Measurements from ENCODE around the gene GPR142.
A peak's percentile ranks its signal among the peaks of the same experiment; 100 is the strongest.
"Not testable (repeated sequence)": the region's sequence is repeated elsewhere in the genome, so short reads cannot be mapped to it uniquely, and the experiment has no call there.

Gene GPR142

GRCh38 chr17:74394275-74394950 lies 27.1 kb downstream of the GPR142 start:
- no peak for DNase-seq
- no peak for ATAC-seq

DNA sequence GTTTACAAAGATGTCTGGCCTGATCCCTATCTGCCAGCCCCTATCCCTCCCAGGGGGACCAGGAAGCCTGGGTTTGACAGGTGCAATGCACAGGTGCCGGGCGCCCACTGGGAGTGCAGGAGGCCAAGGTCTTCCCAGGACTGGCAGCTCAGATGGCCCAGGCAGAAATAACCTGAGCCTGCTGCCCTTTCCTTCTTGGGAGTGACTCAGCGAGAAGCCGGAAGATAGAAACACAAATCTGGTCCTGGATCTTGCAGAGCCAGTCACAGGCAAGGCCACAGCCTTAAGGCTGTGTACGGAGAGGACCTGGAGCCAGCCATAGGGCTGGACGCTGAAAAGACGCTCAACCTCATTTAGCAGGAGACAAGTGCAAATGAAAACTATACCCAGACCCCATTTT lies 27.7 kb downstream of the GPR142 start:
- DNase-seq, result no peak
- no peak for ATAC-seq

GRCh38 chr17:74396567-74396966 lies 29.3 kb downstream of the GPR142 start:
- ATAC-seq, result no peak
- DNase-seq, result no peak

GRCh38 chr17:74402048-74402447 lies 34.7 kb downstream of the GPR142 start:
- DNase-seq (no peak), ATAC-seq (no peak)

GRCh38 chr17:74403512-74404137 lies 36.3 kb downstream of the GPR142 start:
- ATAC-seq (no peak), DNase-seq (no peak)

GRCh38 chr17:74404218-74404617 lies 36.9 kb downstream of the GPR142 start:
- DNase-seq (no peak), ATAC-seq (no peak)

DNA sequence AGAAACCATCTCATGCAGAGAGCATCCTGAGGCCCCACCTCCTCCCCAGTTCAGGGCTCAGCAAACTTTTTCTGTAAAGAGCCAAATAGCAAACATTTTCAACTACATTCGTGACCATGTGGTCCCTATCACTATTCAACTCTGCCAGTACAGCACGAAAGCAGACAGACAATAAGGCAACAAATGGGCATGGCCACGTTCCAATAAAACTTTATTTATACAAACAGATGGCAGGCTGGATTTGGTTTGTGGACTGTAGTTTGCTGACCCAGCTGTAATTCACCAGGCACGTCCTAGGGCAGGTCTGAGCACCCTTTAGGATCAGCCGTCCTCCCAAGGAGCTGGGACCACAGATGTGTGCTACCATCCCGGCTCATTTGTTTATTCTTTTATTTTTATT lies 37.5 kb downstream of the GPR142 start:
- DNase-seq, result no peak
- ATAC-seq, result no peak

DNA sequence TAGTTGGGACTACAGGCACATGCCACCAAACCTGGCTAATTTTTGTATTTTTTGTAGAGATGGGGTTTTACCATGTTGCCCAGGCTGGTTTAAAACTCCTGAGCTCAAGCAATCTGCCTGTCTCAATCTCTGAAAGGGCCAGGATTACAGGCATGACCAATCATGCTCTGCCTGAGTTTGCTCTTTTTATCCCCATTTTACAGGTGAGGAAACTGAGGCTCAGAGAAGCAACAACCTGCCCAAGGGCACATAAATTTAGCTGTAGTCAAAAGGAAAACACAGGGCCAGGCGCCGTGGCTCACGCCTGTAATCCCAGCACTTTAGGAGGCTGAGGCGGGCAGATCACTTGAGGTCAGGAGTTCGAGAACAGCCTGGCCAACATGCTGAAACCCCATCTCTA lies 38.0 kb downstream of the GPR142 start:
- DNase-seq, ATAC-seq: not testable (repeated sequence)

GRCh38 chr17:74407384-74407783 lies 40.1 kb downstream of the GPR142 start:
- no peak for ATAC-seq

GRCh38 chr17:74408262-74408661 lies 41.0 kb downstream of the GPR142 start:
- ATAC-seq, result no peak
- DNase-seq, result no peak

More at GRCh38 chr17:74407384-74407783, 40.1 kb downstream of the GPR142 start:
- DNase-seq, result no peak

DNA sequence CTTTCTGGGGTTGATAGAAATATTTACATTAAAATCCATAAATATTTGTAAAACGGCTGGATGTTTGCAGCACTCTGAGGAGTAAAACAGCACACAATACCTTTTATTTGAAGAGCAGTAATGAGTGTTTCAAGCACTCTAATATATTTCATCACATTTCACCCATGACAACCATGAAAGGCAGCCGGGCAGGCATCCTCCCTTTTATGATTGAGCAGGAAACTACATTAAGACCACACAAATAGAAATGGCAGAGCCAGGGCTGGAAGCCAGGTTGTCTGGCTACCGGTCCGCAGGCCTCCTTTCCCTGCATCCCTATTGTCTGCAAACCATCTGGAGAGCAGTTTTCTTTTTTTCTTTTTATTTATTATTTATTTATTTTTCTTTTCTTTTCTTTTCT lies 41.5 kb downstream of the GPR142 start:
- ATAC-seq (no peak), DNase-seq (no peak)

DNA sequence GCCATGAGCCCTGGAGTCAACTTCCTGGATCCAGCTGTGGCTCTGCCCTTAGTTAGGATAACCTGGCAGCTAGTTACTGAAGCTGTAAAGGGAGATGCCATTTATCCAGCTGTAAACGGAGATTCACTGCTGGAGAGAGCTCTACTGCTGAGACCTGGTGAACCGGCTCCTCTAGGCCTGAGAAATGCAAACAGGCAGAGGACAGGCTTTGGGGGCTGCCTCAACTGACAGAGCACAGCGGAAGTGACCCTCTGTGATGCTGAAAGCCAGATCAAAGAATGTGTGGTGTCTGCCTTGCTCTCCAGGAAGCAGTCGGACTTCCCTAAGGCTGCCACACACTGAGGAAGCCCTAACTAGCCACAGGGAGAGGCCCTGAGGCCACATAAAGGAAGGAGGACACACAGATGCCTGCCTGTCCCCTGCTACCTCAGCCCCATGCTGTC lies 42.7 kb downstream of the GPR142 start:
- ATAC-seq, result no peak

GRCh38 chr17:74412581-74412980 lies 45.3 kb downstream of the GPR142 start:
- ATAC-seq (no peak), DNase-seq (no peak)

More for the DNA sequence above, 42.7 kb downstream of the GPR142 start:
- no peak for DNase-seq

DNA sequence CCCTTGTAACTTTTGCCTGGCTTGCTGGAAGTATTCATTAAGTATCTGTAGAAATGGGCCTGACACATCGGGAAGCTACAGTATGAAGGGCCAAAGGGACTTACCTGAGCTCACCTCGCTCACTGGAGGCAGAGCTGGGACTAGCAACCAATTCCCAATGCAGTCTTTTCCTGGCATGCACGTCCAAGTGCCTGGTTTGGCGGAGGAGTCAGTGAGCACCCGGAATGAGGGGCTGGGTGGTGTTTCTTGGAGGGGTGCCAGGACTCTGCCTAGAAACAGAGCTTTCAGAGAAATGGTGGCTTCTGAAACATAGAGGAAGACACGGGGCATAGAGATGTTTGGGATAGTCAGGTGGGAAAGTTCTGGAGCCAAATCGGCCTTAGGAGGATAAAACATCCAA lies 46.2 kb downstream of the GPR142 start:
- ATAC-seq (no peak), DNase-seq (no peak)

DNA sequence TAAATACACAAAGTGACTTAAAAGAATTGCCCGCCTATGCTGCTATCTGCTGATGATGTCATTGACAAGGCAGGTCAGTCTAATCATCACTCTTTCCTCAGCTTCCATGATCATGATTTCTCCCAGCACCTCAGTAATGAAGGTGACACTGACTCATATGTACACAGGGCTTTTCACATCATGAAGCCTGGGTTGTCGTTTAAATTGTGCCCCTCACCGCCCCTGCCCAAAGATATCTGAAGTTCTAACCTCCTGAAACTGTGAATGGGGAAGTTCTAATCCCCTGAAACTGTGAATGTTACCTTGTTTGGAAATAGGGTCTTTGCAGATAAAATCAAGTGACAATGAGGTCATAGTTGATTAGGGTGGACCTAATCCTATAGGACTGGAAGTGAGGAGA lies 47.2 kb downstream of the GPR142 start:
- no peak for ATAC-seq

GRCh38 chr17:74415608-74416396 lies 48.5 kb downstream of the GPR142 start:
- DNase-seq, result no peak
- no peak for ATAC-seq

More for the DNA sequence above, 47.2 kb downstream of the GPR142 start:
- no peak for DNase-seq

DNA sequence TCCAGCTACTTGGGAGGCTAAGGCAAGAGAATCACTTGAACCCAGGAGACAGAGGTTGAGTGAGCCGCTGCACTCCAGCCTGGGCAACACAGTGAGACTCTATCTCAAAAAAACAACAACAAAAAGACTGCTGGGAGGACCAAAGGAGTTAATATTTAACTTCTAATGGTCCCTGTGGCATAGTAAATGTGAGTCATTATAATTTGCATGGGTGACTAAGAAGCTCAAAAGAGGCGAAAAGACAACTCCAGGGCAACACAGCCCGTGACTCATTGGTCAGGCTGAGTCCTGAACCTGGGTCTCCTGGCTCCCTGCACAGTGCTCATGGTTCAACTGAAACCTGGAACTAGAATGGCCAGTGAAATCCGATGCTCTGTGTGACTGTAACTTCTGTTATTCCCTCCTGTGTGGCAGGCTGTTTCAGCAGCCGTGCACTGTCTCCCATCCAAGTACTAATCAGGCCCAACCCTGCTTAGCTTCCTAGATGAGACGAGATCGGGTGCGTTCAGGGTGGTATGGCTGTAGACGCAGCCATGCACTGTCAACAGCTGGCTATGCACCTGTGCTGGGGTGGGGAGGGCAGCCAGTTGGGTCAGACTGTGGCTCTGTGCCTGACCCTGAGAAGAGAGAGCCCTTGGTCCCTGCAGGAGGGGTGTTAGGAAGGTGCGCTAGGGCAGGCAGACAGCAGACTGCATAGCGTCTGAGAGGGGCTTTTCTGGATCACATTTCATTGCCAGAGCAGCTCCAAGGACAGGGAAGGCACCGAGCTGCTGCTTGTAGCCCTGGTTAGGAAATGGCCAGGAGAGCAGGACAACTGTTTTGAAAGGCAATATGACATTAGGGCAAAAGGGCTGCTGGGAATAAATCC lies 50.1 kb downstream of the GPR142 start:
- DNase-seq (peak; percentile 22), ATAC-seq (peak; percentile 89)

GRCh38 chr17:74419928-74420411 lies 52.7 kb downstream of the GPR142 start:
- DNase-seq, result no peak
- ATAC-seq, result no peak

Data from stimulated activated naive CD8-positive, alpha-beta T cell treated with anti-CD3 and anti-CD28 coated beads, Interleukin-15, Interleukin-2, amounts not matched to agents 100 U/mL and 50 U/mL, for 24 hours (primary cell).